Vagina (tissue), 2 donors: ENCODE results near the gene MYADML2. TPM values are rescaled to one million over a fixed set of nuclear protein-coding genes. Genes with fewer than 3 reads are reported as not detected.

Experiments
- DNase-seq, 2 donors: peaks; one replicate each; pipeline ENCODE4 v3.0.0-alpha.2; 2017; ENCODE audit errors: extremely low spot score in 2 of 2
- H3K27ac ChIP-seq: fragments of 200-600 bp; sonication (generic); one replicate; pipeline ENCODE4 v1.5.1; 2019
- H3K27me3 ChIP-seq: fragments of 200-600 bp; sonication (generic); one replicate; pipeline ENCODE4 v1.5.1; 2019
- H3K36me3 ChIP-seq, 2 donors: fragments of 200-600 bp; sonication (generic); one replicate each; pipeline ENCODE4 v1.5.1; 2017 to 2019
- H3K4me1 ChIP-seq: fragments of 200-600 bp; sonication (generic); one replicate; pipeline ENCODE4 v1.5.1; 2019
- H3K4me3 ChIP-seq, 2 donors: fragments of 200-600 bp; sonication (generic); 1 replicate in 1 of 2; 2 replicates in 1 of 2; pipeline ENCODE4 v1.5.1; 2016 to 2019
- H3K9me3 ChIP-seq: fragments of 200-600 bp; sonication (generic); one replicate; pipeline ENCODE4 v1.5.1; 2019
- CTCF ChIP-seq, 3 experiments: fragments of 450-650 bp in 2 of 3; fragments of 200-600 bp in 1 of 3; sonication (generic) in 1 of 3; IDR thresholded peaks; one replicate each; pipeline ENCODE4 v1.5.1; 2017 to 2019; ENCODE audit warnings: antibody characterized with exemption in 3 of 3, mild to moderate bottlenecking in 2 of 3, moderate library complexity in 2 of 3
- POLR2A ChIP-seq, 2 donors: fragments of 450-650 bp; IDR thresholded peaks; one replicate each; pipeline ENCODE4 v1.6.1; 2017; ENCODE audit warnings: antibody characterized with exemption in 2 of 2, mild to moderate bottlenecking in 2 of 2, moderate library complexity in 2 of 2
- POLR2AphosphoS5 ChIP-seq, 2 donors: sonication (generic); formaldehyde crosslinking; IDR thresholded peaks; one replicate each; pipeline ENCODE4 v1.9.0; 2017; ENCODE audit warnings: antibody characterized with exemption in 2 of 2, mild to moderate bottlenecking in 2 of 2, low read depth in 1 of 2; ENCODE audit not compliant: insufficient read depth in 1 of 2
- intact Hi-C: fragments of 100-400 bp; cut with DNase I; formaldehyde crosslinking; loops from one replicate; pipeline ENCODE4 v1.15.1; 2023
- total RNA-seq: library from RNA; depleted of rRNA; stranded (reverse); fragments of >200 nt; gene quantifications from one replicate; pipeline ENCODE4 v1.2.3, GENCODE V29; 2016

Gene MYADML2
- total RNA-seq, 1 donor from 2014 or later, result not detected

GRCh38 chr17:81906476-81907218, 40.4 kb downstream of the MYADML2 start:
- Histone ChIP-seq H3K27ac (no peak overlapping the region), H3K27me3 (no peaks in the 10 kb centered on the region), H3K4me3 (no peak overlapping the region), H3K4me1 (peaks cover 25% of the 10 kb centered on the region), H3K9me3 (no peaks in the 10 kb centered on the region), H3K36me3 (peaks cover 0 to 6% of the 10 kb centered on the region in 2 donors)
- no peak for DNase-seq
- no peak for TF ChIP-seq POLR2A (IDR thresholded peaks at IDR 0.05)
- TF ChIP-seq CTCF (IDR thresholded peaks at IDR 0.05), result no peak
- no peak for TF ChIP-seq POLR2AphosphoS5 (IDR thresholded peaks at IDR 0.05; ENCODE audit: insufficient read depth in 1 of 2, low read depth in 1 of 2)
- intact Hi-C loops, result no loop called here

GRCh38 chr17:81905993-81906392, 41.0 kb downstream of the MYADML2 start:
- intact Hi-C loops, result no loop called here

GRCh38 chr17:81905424-81905875, 41.6 kb downstream of the MYADML2 start:
- TF ChIP-seq CTCF (IDR thresholded peaks at IDR 0.05), result no peak
- no peak for TF ChIP-seq POLR2A (IDR thresholded peaks at IDR 0.05)
- no peak for TF ChIP-seq POLR2AphosphoS5 (IDR thresholded peaks at IDR 0.05; ENCODE audit: insufficient read depth in 1 of 2, low read depth in 1 of 2)
- Histone ChIP-seq H3K36me3 (peaks cover 0 to 10% of the 10 kb centered on the region in 2 donors), H3K27me3 (no peaks in the 10 kb centered on the region), H3K4me3 (no peak overlapping the region), H3K9me3 (no peaks in the 10 kb centered on the region), H3K4me1 (peaks cover 24% of the 10 kb centered on the region), H3K27ac (no peak overlapping the region)
- no peak for DNase-seq
- intact Hi-C loops, result no loop called here

More at GRCh38 chr17:81905993-81906392, 41.0 kb downstream of the MYADML2 start:
- Histone ChIP-seq H3K4me3 (no peak overlapping the region), H3K9me3 (no peaks in the 10 kb centered on the region), H3K4me1 (peaks cover 28% of the 10 kb centered on the region), H3K36me3 (peaks cover 0 to 6% of the 10 kb centered on the region in 2 donors), H3K27ac (no peak overlapping the region), H3K27me3 (no peaks in the 10 kb centered on the region)
- no peak for TF ChIP-seq POLR2AphosphoS5 (IDR thresholded peaks at IDR 0.05; ENCODE audit: insufficient read depth in 1 of 2, low read depth in 1 of 2)
- TF ChIP-seq CTCF (IDR thresholded peaks at IDR 0.05), result no peak
- TF ChIP-seq POLR2A (IDR thresholded peaks at IDR 0.05), result no peak
- DNase-seq, result no peak

GRCh38 chr17:81904600-81905423, 42.2 kb downstream of the MYADML2 start:
- Histone ChIP-seq H3K27me3 (no peaks in the 10 kb centered on the region), H3K4me1 (peaks cover 18% of the 10 kb centered on the region), H3K36me3 (peaks cover 0 to 16% of the 10 kb centered on the region in 2 donors), H3K27ac (no peak overlapping the region), H3K4me3 (no peak overlapping the region), H3K9me3 (no peaks in the 10 kb centered on the region)
- no peak for TF ChIP-seq POLR2A (IDR thresholded peaks at IDR 0.05)
- no peak for TF ChIP-seq POLR2AphosphoS5 (IDR thresholded peaks at IDR 0.05; ENCODE audit: insufficient read depth in 1 of 2, low read depth in 1 of 2)
- TF ChIP-seq CTCF (IDR thresholded peaks at IDR 0.05), result no peak
- intact Hi-C loops, result no loop called here
- no peak for DNase-seq
